Endothelial cell of umbilical vein (primary cell): ENCODE measurements around the gene IFITM5. TPM values are rescaled to one million over a fixed set of nuclear protein-coding genes. Genes with fewer than 3 reads are reported as not detected.

Experiments used
- BruUV-seq: library from RNA; stranded (reverse); fragments of 400-500 nt; replicated peaks from 2 replicates; lab custom pipeline; 2021; lab: Mats Ljungman, UMichigan
- CTCF ChIA-PET: fragments of 300-600, 350-600 bp; sonication (Branson Sonifier 250); formaldehyde crosslinking; loops from one replicate; lab custom pipeline; 2021; ENCODE audit warnings: antibody characterized with exemption, inconsistent platforms; lab: Charles Lee
- POLR2A ChIA-PET: fragments of 300-600, 350-600 bp; sonication (Branson Sonifier 250); formaldehyde crosslinking; loops from one replicate; lab custom pipeline; 2021; ENCODE audit warnings: antibody characterized with exemption, inconsistent platforms; lab: Charles Lee
- DNase-seq: peaks from one replicate; pipeline ENCODE4 v3.0.0-alpha.2; 2011; ENCODE audit warnings: low read depth, low spot score
- FAIRE-seq: peaks from 2 replicates; lab custom pipeline; 2011; peaks lifted over from hg19 to GRCh38; lab: Jason Lieb, UNC
- H2AFZ ChIP-seq: 2 replicates; pipeline ENCODE4 v1.6.0; 2012; ENCODE audit warnings: low read depth, low read length, control low read depth, inconsistent platforms
- H3K27ac ChIP-seq: 2 replicates; pipeline ENCODE4 v1.5.1; 2011; ENCODE audit warnings: low read depth, mild to moderate bottlenecking, control low read depth, low read length, moderate library complexity; ENCODE audit not compliant: insufficient read depth
- H3K27me3 ChIP-seq, 2 experiments: 2 replicates each; pipeline versions ENCODE4 v1.6.0 to v1.6.1; 2011; ENCODE audit warnings: low read length in 2 of 2, mixed read lengths in 1 of 2; ENCODE audit not compliant: control insufficient read depth in 2 of 2, insufficient read depth in 2 of 2
- H3K36me3 ChIP-seq, 2 experiments: 2 replicates in 1 of 2; 3 replicates in 1 of 2; pipeline ENCODE4 v1.5.1; 2011; ENCODE audit warnings: low read length in 2 of 2, mild to moderate bottlenecking in 1 of 2, moderate library complexity in 1 of 2; ENCODE audit not compliant: control insufficient read depth in 2 of 2, insufficient read depth in 2 of 2; ENCODE audit errors: extremely low read depth in 1 of 2
- H3K4me1 ChIP-seq: 3 replicates; pipeline ENCODE4 v1.5.1; 2011; ENCODE audit warnings: mild to moderate bottlenecking, low read length; ENCODE audit not compliant: control insufficient read depth, insufficient read depth; ENCODE audit errors: extremely low read depth
- H3K4me2 ChIP-seq: 2 replicates; pipeline ENCODE4 v1.6.1; 2011; ENCODE audit warnings: low read length, control low read depth, mixed read lengths; ENCODE audit not compliant: insufficient read depth
- H3K4me3 ChIP-seq, 3 experiments: fragments of 200-600 bp in 1 of 3; sonication (generic), shearing (Covaris generic) in 1 of 3; replicated peaks in 1 of 3; 2 replicates each; pipeline ENCODE4 v1.5.1; 2011 to 2016; ENCODE audit warnings: control low read depth in 3 of 3, low read length in 3 of 3, mild to moderate bottlenecking in 2 of 3, inconsistent platforms in 1 of 3, low read depth in 1 of 3, moderate library complexity in 1 of 3; ENCODE audit not compliant: insufficient read depth in 1 of 3
- H3K79me2 ChIP-seq: 2 replicates; pipeline ENCODE4 v1.6.0; 2012; ENCODE audit warnings: low read length, inconsistent platforms; ENCODE audit not compliant: control insufficient read depth, insufficient read depth
- H3K9ac ChIP-seq: replicated peaks from 2 replicates; pipeline ENCODE3; 2011; ENCODE audit warnings: low read length, control low read depth; ENCODE audit not compliant: insufficient read depth; ENCODE audit errors: extremely low read depth
- H3K9me1 ChIP-seq: replicated peaks from 3 replicates; pipeline ENCODE4 v1.6.0; 2011; ENCODE audit warnings: mild to moderate bottlenecking, low read length; ENCODE audit not compliant: control insufficient read depth, insufficient read depth; ENCODE audit errors: extremely low read depth
- H3K9me3 ChIP-seq: replicated peaks from 2 replicates; pipeline ENCODE4 v1.5.1; 2012; ENCODE audit warnings: low read length, inconsistent platforms; ENCODE audit not compliant: control insufficient read depth, insufficient read depth
- H4K20me1 ChIP-seq: replicated peaks from 2 replicates; pipeline ENCODE3; 2011; ENCODE audit warnings: mild to moderate bottlenecking, low read length; ENCODE audit not compliant: control insufficient read depth, insufficient read depth; ENCODE audit errors: extremely low read depth
- CTCF ChIP-seq, 2 donors: IDR thresholded peaks; 1 replicate in 1 of 2; 2 replicates in 1 of 2; pipeline ENCODE4 v1.5.1; 2011; ENCODE audit warnings: low read length in 2 of 2, mild to moderate bottlenecking in 2 of 2, moderate library complexity in 2 of 2, control low read depth in 1 of 2, inconsistent platforms in 1 of 2, low read depth in 1 of 2; ENCODE audit not compliant: insufficient read depth in 1 of 2; ENCODE audit errors: extremely low read depth in 1 of 2
- EZH2 ChIP-seq: IDR thresholded peaks from 2 replicates; pipeline ENCODE4 v1.6.1; 2012; ENCODE audit warnings: borderline replicate concordance, low read depth, mild to moderate bottlenecking, moderate library complexity, low read length, inconsistent platforms; ENCODE audit not compliant: severe bottlenecking
- FOS ChIP-seq: IDR thresholded peaks from 2 replicates; pipeline ENCODE4 v1.6.1; 2011; ENCODE audit warnings: mild to moderate bottlenecking, low read length, moderate library complexity, borderline replicate concordance; ENCODE audit not compliant: insufficient read depth
- JUN ChIP-seq: IDR thresholded peaks from 2 replicates; pipeline ENCODE4 v1.6.1; 2011; ENCODE audit warnings: borderline replicate concordance, low read depth; ENCODE audit not compliant: insufficient read length, insufficient read depth
- POLR2A ChIP-seq: IDR thresholded peaks from 2 replicates; pipeline ENCODE4 v1.6.1; 2012; ENCODE audit warnings: low read depth, mild to moderate bottlenecking, control low read depth, low read length
- POLR2AphosphoS5 ChIP-seq: IDR thresholded peaks from 2 replicates; pipeline ENCODE4 v1.6.1; 2012; ENCODE audit warnings: low read depth, mild to moderate bottlenecking, control low read depth, low read length, moderate library complexity; ENCODE audit not compliant: insufficient read depth
- dilution Hi-C: fragments of 300-500 bp; cut with MboI; formaldehyde crosslinking; loops from one replicate; pipeline ENCODE4 v1.15.0; 2019; ENCODE audit warnings: low sequenced_read_pairs; ENCODE audit not compliant: extremely low pct_ligation_motif_present
- intact Hi-C: fragments of 100-400 bp; cut with micrococcal nuclease; formaldehyde crosslinking; loops from one replicate; pipeline ENCODE4 v1.10.0; 2022
- polyA plus RNA-seq, 4 experiments: library from polyadenylated mRNA; depleted of rRNA in 3 of 4; stranded (reverse) in 3 of 4; unstranded in 1 of 4; fragments of >200 nt; gene quantifications; 2 replicates each; pipeline versions ENCODE4 v1.2.1 to v1.2.3, GENCODE V29; 2011 to 2012; ENCODE audit warnings: missing spikeins in 1 of 4
- total RNA-seq: library from RNA; stranded (reverse); gene quantifications from 2 replicates; pipeline ENCODE4 v1.2.3, GENCODE V29; 2021

Gene IFITM5
- total and polyA plus RNA-seq, 2 donors (not counting 3 experiments of a cell fraction or from before 2014, with no cell fraction given): not detected

DNA sequence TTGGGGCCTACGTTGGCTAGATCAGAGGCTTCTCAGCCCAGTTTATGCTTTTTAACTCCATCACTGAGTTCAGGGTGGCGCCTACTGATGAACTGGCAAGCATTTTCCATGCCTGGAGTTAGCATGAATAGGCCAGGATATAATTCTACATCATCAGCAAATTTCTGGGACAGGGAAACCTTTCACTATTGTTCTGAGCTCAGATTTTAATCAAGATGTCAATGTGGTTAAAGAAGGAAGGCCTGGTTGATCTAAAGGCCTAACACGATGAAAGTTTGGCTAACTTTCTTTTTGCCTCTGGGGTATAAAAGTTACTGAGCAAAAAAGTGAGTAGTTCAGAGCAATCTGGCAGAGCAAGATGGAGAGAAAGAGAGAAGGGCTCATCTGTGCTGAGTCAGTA is 43.0 kb upstream of the IFITM5 start:
- ChIA-PET CTCF (interaction anchor here (1.4 kb wide), 1 partner anchor 13 kb away, joined by 3 read pairs; no protein-coding TSS in a partner anchor), POLR2A (no interaction called here)
- H3K27me3 ChIP-seq: peaks cover 3 to 8% of the 10 kb centered on the region in 2 experiments
- no peaks in the 10 kb centered on the region for H3K4me1 ChIP-seq
- no peak overlapping the region for H3K4me3 ChIP-seq
- H4K20me1 ChIP-seq: no peaks in the 10 kb centered on the region
- H3K27ac ChIP-seq: no peak overlapping the region
- no peaks in the 10 kb centered on the region for H3K9me3 ChIP-seq
- no peaks in the 10 kb centered on the region for H3K79me2 ChIP-seq
- H3K9ac ChIP-seq: no peak overlapping the region
- H3K36me3 ChIP-seq: no peaks in the 10 kb centered on the region
- dilution Hi-C loops: no loop called here
- FAIRE-seq (no peak), DNase-seq (no peak)
- H2AFZ ChIP-seq: no peak overlapping the region
- H3K4me2 ChIP-seq: no peak overlapping the region
- no TSS peak for BruUV-seq
- TF ChIP-seq JUN (no peak), FOS (no peak), POLR2AphosphoS5 (no peak), POLR2A (no peak), CTCF (IDR thresholded peaks at IDR 0.05; ENCODE audit: extremely low read depth in 1 of 2, insufficient read depth in 1 of 2, low read depth in 1 of 2, low read length in 2 of 2) (no peak), EZH2 (no peak)
- H3K9me1 ChIP-seq: no peaks in the 10 kb centered on the region
- intact Hi-C loops: no loop called here
